NT2/D1 (cell line): Measurements from ENCODE around the gene IL24.

Experiments
- DNase-seq: peaks from one replicate; pipeline ENCODE4 v3.0.0-alpha.2; 2011; ENCODE audit warnings: low read depth, low spot score
- H3K27me3 ChIP-seq: 2 replicates; pipeline ENCODE4 v1.6.0; 2011; ENCODE audit warnings: mild to moderate bottlenecking; ENCODE audit not compliant: insufficient read length, insufficient read depth
- H3K36me3 ChIP-seq: 2 replicates; pipeline ENCODE4 v1.6.1; 2011; ENCODE audit warnings: mild to moderate bottlenecking, low read length, mixed read lengths; ENCODE audit not compliant: insufficient read depth, insufficient read length
- H3K4me1 ChIP-seq: 2 replicates; pipeline ENCODE4 v1.5.1; 2011; ENCODE audit not compliant: insufficient read depth, insufficient read length
- H3K4me3 ChIP-seq: 2 replicates; pipeline ENCODE4 v1.5.1; 2011; ENCODE audit warnings: low read depth; ENCODE audit not compliant: insufficient read length
- H3K9ac ChIP-seq: 2 replicates; pipeline ENCODE4 v1.6.0; 2011; ENCODE audit warnings: low read depth; ENCODE audit not compliant: insufficient read length
- H3K9me3 ChIP-seq: 2 replicates; pipeline ENCODE4 v1.5.1; 2011; ENCODE audit warnings: mild to moderate bottlenecking, low read length; ENCODE audit not compliant: insufficient read depth
- SUZ12 ChIP-seq: IDR thresholded peaks from 2 replicates; pipeline ENCODE4 v1.6.1; 2011; ENCODE audit not compliant: insufficient read length, insufficient read depth; ENCODE audit errors: extremely low read depth
- YY1 ChIP-seq: IDR thresholded peaks from 2 replicates; pipeline ENCODE4 v1.6.1; 2011; ENCODE audit not compliant: insufficient read length, insufficient read depth
- ZNF274 ChIP-seq: IDR thresholded peaks from 2 replicates; pipeline ENCODE4 v1.6.1; 2011; ENCODE audit warnings: mild to moderate bottlenecking, low read depth, low read length

Gene IL24

DNA sequence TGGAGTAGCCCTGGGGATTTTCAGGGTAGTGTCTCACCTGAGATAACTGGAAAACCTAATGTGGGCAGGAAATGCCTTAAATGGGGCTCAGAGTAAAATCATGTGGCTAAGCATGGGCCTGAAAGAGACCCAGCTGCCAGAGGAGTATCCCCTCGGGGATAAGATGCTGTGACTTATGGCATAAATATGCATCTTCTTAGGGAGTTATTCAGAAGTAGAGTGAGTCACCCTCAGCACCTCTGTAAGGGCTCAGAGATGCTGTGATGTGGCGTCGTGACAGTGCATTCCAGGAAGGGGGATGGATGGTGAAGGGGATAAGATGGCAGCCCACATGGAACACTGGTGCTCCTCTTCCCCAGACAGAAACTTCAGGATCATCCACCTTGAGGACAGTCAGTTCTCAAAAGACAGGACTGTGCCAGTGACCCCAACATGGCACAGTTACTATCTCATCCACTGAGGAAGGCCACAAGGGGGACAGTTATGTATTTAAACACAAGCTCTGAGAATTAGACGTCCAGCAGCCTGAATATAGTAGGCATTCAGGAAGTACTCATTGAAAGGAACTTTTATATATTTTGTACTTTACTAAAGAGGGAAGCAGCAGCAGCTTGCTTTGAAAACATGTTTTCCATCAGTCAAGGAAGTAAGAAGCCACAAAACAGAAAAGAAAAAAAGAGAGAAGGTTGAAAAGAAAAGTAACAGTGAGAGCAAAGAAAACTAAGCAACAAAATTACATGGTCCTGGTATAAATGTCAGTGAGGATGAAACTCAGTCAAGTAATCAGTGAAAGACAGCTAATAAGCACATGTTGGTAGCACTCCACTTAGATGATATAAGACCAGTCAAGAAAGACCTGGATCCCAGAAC lies 8.3 kb downstream of the IL24 start:
- no peak for DNase-seq
- TF ChIP-seq SUZ12 (no peak), ZNF274 (no peak), YY1 (no peak)
- peaks cover 2% of the 10 kb centered on the region for H3K4me1 ChIP-seq
- no peak overlapping the region for H3K4me3 ChIP-seq
- H3K36me3 ChIP-seq, result peaks cover 3% of the 10 kb centered on the region
- H3K9me3 ChIP-seq, result no peaks in the 10 kb centered on the region
- H3K9ac ChIP-seq, result no peak overlapping the region
- peaks cover 30% of the 10 kb centered on the region for H3K27me3 ChIP-seq

DNA sequence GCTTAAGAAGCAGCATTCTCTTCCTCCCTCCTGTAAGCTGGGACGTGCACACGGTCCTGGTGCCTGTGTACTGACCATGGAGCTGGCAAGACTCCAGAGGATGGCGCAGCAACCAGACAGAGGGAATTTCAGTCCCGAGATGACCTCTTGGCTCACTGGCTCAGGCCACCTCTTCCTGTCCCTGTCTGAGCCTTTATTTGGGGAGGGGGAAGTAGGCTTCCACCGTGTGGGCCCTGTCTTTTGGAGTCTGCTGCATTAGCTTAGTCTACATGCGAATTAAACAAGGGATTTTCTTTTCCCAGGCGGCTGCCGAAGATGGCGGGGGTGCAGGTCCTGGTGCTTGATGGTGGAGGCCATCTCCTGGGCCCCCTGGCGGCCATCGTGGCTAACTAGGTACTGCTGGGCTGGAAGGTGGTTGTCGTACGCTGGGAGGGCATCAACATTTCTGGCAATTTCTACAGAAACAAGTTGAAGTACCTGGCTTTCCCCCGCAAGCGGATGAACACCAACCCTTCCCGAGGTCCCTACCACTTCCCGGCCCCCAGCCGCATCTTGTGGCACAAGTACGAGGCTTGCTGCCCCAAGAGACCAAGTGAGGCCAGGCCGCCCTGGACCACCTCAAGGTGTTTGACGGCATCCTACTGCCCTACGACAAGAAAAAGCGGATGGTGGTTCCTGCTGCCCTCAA lies 10.2 kb downstream of the IL24 start:
- H3K4me1 ChIP-seq, result peaks cover 2% of the 10 kb centered on the region
- no peaks in the 10 kb centered on the region for H3K9me3 ChIP-seq
- H3K27me3 ChIP-seq, result peaks cover 34% of the 10 kb centered on the region
- TF ChIP-seq ZNF274, result no peak
- TF ChIP-seq YY1, result peak; percentile 32
- H3K9ac ChIP-seq, result no peak overlapping the region
- H3K36me3 ChIP-seq, result peaks cover 3% of the 10 kb centered on the region
- DNase-seq, result peak; percentile 63
- no peak overlapping the region for H3K4me3 ChIP-seq

DNA sequence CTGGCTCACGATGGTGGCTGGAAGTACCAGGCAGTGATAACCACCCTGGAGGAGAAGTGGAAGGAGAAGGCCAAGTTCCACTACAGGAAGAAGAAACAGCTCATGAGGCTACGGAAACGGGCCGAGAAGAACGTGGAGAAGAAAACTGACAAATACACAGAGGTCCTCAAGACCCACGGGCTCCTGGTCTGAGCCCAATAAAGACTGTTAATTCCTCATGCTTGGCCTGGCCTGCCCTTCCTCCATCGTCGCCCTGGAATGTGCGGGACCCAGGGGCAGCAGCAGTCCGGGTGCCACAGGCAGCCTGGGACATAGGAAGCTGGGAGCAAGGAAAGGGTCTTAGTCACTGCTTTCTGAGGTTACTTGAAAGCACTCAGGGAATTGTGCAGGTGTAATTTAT lies 10.8 kb downstream of the IL24 start:
- DNase-seq, result no peak
- no peak overlapping the region for H3K4me3 ChIP-seq
- H3K9ac ChIP-seq, result no peak overlapping the region
- H3K9me3 ChIP-seq, result no peaks in the 10 kb centered on the region
- TF ChIP-seq YY1, result no peak
- no peak for TF ChIP-seq ZNF274
- peaks cover 40% of the 10 kb centered on the region for H3K27me3 ChIP-seq
- peaks cover 2% of the 10 kb centered on the region for H3K4me1 ChIP-seq
- H3K36me3 ChIP-seq, result peaks cover 3% of the 10 kb centered on the region

DNA sequence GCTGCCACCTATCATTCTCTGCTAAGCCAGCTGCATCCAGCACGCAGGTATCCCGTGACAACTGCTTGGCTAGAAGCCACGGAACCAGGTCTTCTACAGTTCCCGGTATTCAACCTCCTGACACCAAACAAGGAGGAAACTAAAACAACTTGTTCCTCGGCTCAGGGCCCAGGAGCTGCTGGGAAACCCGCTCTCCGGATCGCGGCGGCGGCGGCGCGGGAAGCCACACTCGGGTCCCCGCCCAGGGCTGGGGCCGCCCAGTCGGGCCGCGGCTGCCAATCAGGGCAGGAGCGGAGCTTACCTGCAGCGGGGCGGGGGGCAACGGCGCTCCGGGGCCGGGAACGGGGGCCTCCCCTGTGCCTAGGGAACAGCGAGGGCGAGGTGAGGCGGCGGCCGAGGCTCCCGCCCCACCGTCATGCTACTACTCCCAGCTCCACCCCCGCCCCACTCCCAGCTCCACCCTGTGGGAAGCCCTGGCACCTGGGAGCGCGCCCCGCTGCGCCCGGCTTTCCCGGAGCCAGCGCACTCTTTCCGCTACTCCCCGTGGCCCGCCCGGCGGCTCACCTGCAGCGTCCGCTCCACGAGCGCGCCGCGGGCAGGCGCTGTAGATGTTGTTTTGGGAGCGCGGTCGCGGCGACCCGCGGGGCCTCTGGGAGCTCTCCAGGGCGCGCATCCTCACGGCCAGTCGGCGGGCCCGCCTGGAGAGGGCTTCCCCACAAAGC lies 12.1 kb downstream of the IL24 start:
- no peak for TF ChIP-seq SUZ12
- Histone ChIP-seq H3K9me3 (no peaks in the 10 kb centered on the region), H3K27me3 (peaks cover 46% of the 10 kb centered on the region), H3K9ac (peak overlapping the region; percentile 62), H3K36me3 (peaks cover 3% of the 10 kb centered on the region), H3K4me3 (peak overlapping the region; percentile 52), H3K4me1 (peaks cover 2% of the 10 kb centered on the region)
- no peak for DNase-seq

DNA sequence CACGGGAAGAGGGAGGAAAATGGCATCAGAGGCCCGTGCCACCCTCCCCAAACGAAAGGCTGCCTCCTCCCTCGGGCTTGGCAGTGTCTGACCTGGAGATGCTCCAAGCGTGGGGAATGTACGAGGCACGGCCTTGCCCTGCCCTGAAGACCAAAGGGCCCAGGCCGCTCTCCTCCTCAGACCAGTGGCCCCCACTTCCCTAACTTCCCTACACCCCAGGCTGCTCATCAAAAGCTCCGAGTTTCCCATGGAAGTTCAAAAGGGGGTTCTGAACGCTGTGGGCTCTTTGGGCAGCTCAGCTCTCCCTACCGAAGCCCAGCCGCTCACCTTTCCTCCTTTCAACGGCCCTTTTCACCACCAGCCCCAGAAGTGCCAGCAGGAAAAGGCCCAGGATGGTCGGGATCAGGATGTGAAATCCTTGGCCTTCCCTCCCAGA lies 12.7 kb downstream of the IL24 start:
- H3K9ac ChIP-seq, result peak overlapping the region; percentile 62
- no peaks in the 10 kb centered on the region for H3K9me3 ChIP-seq
- no peak for TF ChIP-seq YY1
- no peak for TF ChIP-seq SUZ12
- TF ChIP-seq ZNF274, result no peak
- no peak for DNase-seq
- H3K4me1 ChIP-seq, result peaks cover 2% of the 10 kb centered on the region
- peak overlapping the region; percentile 52 for H3K4me3 ChIP-seq
- H3K27me3 ChIP-seq, result peaks cover 46% of the 10 kb centered on the region
- H3K36me3 ChIP-seq, result no peaks in the 10 kb centered on the region

DNA sequence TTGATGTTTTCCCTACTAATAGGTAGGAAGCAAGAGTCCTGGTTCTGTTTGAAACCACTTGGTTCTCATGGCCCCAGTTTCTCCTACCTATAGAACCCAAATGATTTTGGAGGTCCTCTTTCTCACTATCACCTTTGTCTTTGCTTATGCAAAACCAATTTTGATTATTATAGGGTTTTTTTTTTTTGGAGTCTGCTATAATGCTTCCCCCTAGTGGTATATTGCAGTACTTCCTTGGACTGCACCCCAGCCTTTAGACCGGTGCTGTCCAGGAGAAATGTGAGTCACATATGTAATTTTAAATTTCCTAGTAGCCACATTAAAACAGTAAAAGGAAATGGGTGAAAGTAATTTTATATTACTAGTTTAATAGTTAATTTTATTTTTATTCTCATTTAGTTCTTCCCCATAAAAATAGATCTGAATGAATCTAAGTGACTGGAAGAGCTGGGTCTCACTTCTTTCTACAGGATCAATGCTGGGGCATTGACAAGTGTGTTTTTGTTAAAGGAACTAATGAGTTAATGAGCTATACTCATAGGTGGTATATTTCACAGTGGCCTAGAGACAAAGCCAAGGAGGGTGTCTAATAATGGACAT lies 13.9 kb downstream of the IL24 start:
- H3K36me3 ChIP-seq, result no peaks in the 10 kb centered on the region
- no peak for DNase-seq

DNA sequence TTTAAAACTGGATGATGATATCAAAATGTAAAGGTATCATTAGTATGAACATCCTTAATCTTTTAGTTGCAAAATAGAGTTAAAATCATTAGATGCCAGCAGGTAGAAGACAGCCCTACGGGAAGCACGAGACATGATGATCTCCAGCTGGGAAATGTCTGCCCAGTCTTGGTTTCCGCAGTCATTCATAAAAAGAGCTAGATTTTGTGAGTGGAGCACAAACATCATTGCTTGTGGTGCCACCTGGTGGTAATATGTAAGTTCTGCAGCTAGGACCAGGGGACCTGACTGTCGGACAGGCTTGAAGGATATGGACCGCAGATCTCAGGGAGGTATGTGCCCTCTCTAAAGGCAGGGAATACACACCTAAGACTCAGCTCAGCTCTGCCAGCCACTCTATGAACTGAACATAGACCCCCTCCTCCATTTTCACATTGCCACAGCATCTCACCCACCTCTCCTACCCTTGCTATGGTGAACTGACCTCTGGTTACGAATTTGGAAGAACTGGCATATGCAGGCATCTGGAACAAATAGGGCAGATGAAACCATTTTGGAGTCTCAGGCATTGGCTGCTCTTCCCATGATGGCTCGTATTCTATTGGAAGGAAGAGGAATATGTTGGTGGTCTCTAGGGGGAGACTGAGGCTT lies 15.3 kb downstream of the IL24 start:
- TF ChIP-seq ZNF274 (no peak), YY1 (no peak), SUZ12 (no peak)
- Histone ChIP-seq H3K27me3 (peaks cover 48% of the 10 kb centered on the region), H3K4me1 (no peaks in the 10 kb centered on the region), H3K9me3 (no peaks in the 10 kb centered on the region), H3K36me3 (no peaks in the 10 kb centered on the region), H3K4me3 (no peak overlapping the region), H3K9ac (no peak overlapping the region)
- DNase-seq, result peak; percentile 68

More for the DNA sequence above, 13.9 kb downstream of the IL24 start:
- TF ChIP-seq YY1 (no peak), SUZ12 (no peak), ZNF274 (no peak)
- peaks cover 2% of the 10 kb centered on the region for H3K4me1 ChIP-seq
- H3K4me3 ChIP-seq, result no peak overlapping the region
- H3K9ac ChIP-seq, result no peak overlapping the region
- no peaks in the 10 kb centered on the region for H3K9me3 ChIP-seq
- peaks cover 47% of the 10 kb centered on the region for H3K27me3 ChIP-seq
